Measurements from ENCODE around the gene MUC5AC. TPM values are rescaled to one million over a fixed set of nuclear protein-coding genes. Genes with fewer than 3 reads are reported as not detected.

The MUC5AC gene
- total RNA-seq, 1 experiment from 2014 or later, result 51.2 TPM

DNA sequence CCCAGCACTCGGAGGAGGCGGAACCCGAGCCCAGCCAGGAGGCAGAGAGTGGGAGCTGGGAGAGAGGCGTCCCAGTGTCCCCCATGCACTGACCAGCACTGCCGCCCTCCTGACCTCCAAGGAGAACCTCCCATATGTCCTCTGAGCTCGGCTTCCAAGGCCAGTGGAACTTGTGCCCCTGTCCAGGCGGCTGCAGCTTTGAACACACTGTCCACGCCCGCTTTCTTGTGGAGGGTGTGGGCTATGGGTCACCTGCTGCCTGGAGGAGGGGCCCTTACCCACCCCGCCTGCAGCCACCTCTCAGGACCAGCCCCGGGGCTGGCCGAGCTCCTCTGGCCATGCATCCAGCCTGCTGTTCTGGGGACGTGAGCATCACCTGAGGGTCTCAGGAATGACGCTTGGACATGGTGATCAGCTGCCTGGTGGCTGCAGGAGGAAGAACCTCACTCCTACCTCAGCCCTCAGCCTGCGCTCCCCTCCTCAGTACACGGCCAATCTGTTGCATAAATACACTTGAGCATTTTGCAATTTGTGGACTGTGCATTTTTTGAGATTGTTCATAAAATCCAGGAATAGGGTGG is 42.9 kb downstream of the MUC5AC start:
- no peaks in the 10 kb centered on the region for H3K9me3 Mint-ChIP-seq (ENCODE audit: low read depth, unreplicated experiment)
- no peak for DNase-seq
- no peak overlapping the region for H3K27ac Mint-ChIP-seq (ENCODE audit: unreplicated experiment)
- no peak overlapping the region for H3K4me3 Mint-ChIP-seq (ENCODE audit: low read depth, unreplicated experiment)
- peaks cover 13% of the 10 kb centered on the region for H3K4me1 Mint-ChIP-seq (ENCODE audit: low read depth, unreplicated experiment)
- CTCF ChIA-PET, result no interaction called here
- TF ChIP-seq, protein P1, sequence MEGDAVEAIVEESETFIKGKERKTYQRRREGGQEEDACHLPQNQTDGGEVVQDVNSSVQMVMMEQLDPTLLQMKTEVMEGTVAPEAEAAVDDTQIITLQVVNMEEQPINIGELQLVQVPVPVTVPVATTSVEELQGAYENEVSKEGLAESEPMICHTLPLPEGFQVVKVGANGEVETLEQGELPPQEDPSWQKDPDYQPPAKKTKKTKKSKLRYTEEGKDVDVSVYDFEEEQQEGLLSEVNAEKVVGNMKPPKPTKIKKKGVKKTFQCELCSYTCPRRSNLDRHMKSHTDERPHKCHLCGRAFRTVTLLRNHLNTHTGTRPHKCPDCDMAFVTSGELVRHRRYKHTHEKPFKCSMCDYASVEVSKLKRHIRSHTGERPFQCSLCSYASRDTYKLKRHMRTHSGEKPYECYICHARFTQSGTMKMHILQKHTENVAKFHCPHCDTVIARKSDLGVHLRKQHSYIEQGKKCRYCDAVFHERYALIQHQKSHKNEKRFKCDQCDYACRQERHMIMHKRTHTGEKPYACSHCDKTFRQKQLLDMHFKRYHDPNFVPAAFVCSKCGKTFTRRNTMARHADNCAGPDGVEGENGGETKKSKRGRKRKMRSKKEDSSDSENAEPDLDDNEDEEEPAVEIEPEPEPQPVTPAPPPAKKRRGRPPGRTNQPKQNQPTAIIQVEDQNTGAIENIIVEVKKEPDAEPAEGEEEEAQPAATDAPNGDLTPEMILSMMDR (IDR thresholded peaks at IDR 0.05; ENCODE audit: unreplicated experiment), result no peak
- H3K36me3 Mint-ChIP-seq (ENCODE audit: insufficient read depth, unreplicated experiment), result no peaks in the 10 kb centered on the region
- BruUV-seq (replicated peaks), result TSS peak; percentile 87
- intact Hi-C loops (cut with micrococcal nuclease; ENCODE audit: unreplicated experiment), result loop anchor here (5.0 to 10.0 kb wide), 2 partner anchors 37 to 86 kb away; no protein-coding TSS in a partner anchor
- H3K27me3 Mint-ChIP-seq (ENCODE audit: unreplicated experiment), result no peaks in the 10 kb centered on the region

DNA sequence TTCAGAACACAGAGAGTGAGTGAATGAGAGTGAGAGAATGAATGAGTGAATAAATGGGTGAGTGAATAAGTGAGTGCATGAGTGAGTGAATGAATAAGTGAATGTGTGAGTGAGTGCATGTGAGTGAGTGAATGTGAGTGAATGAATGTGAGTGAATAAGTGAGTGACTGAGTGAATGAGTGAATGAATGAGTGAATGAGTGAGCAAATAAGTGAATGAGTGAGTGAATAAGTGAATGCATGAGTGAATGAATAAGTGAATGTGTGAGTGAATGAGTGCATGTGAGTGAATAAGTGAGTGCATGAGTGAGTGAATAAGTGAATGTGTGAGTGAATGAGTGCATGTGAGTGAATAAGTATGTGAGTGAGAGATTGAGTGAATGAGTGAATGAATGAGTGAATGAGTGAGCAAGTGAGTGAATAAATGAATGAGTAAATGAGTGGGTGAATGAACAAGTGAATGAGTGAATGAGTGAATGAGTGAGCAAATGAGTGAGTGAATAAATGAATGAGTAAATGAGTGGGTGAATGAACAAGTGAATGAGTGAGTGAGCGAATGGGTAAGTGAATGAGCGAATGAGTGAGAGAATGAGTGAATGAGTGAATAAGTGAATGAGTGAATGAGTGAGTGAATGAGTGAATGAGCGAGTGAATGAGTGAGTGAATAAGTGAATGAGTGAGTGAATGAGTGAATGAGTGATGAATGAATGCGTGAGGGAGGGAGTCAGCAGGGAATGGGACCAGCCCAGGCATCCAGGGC is 43.8 kb downstream of the MUC5AC start:
- intact Hi-C loops (cut with micrococcal nuclease; ENCODE audit: unreplicated experiment), result loop anchor here (5.0 to 10.0 kb wide), 2 partner anchors 36 to 87 kb away; no protein-coding TSS in a partner anchor
- Mint-ChIP-seq H3K27me3 (ENCODE audit: unreplicated experiment) (no peaks in the 10 kb centered on the region), H3K4me1 (ENCODE audit: low read depth, unreplicated experiment) (peaks cover 14% of the 10 kb centered on the region), H3K9me3 (ENCODE audit: low read depth, unreplicated experiment) (no peaks in the 10 kb centered on the region), H3K4me3 (ENCODE audit: low read depth, unreplicated experiment) (no peak overlapping the region), H3K36me3 (ENCODE audit: insufficient read depth, unreplicated experiment) (no peaks in the 10 kb centered on the region), H3K27ac (ENCODE audit: unreplicated experiment) (no peak overlapping the region)
- CTCF ChIA-PET, result no interaction called here
- no peak for DNase-seq
- no TSS peak for BruUV-seq (replicated peaks)
- TF ChIP-seq, protein P1 (IDR thresholded peaks at IDR 0.05; ENCODE audit: unreplicated experiment), result no peak

DNA sequence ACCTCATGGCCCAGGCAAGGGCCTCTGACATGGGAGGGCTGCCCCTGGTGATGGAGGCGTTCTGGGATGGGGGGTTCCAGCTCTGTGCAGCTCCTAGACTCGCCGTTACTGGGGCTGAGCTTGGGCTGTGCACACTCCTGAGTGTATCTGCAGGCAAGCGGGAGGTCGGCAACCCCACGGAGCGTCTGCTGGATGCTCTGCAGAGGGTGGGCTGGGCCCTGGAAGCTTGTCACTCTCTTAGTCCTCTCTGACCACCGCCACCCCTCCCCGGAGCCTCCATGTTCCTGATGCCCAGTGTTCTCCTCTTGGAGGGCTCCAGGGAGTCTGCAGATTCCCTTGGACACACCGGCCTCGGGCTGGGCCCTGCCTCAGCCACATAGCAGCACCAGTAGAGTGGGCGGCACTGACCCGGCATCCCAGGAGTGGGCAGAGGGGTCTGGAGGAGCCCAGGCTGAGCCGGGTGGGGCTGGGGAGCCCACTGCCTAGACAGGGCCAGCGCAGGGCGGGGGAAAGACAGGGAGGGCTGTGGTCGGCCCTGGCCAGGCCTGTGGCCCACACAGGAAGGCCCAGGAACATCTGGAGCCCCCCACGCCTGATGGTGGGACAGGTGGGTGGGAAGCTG is 44.5 kb downstream of the MUC5AC start:
- intact Hi-C loops (cut with micrococcal nuclease; ENCODE audit: unreplicated experiment), result loop anchor here (5.0 to 10.0 kb wide), 2 partner anchors 35 to 87 kb away; no protein-coding TSS in a partner anchor
- BruUV-seq (replicated peaks), result no TSS peak

More for the DNA sequence above, 44.5 kb downstream of the MUC5AC start:
- H3K27me3 Mint-ChIP-seq (ENCODE audit: unreplicated experiment), result no peaks in the 10 kb centered on the region
- TF ChIP-seq, protein P1 (IDR thresholded peaks at IDR 0.05; ENCODE audit: unreplicated experiment), result no peak
- peaks cover 14% of the 10 kb centered on the region for H3K4me1 Mint-ChIP-seq (ENCODE audit: low read depth, unreplicated experiment)
- no peaks in the 10 kb centered on the region for H3K9me3 Mint-ChIP-seq (ENCODE audit: low read depth, unreplicated experiment)
- H3K36me3 Mint-ChIP-seq (ENCODE audit: insufficient read depth, unreplicated experiment), result no peaks in the 10 kb centered on the region
- CTCF ChIA-PET, result interaction anchor here (0.8 kb wide), 3 partner anchors 31 to 356 kb away, joined by 3 to 4 read pairs (median 3); no protein-coding TSS in a partner anchor
- DNase-seq, result no peak
- no peak overlapping the region for H3K4me3 Mint-ChIP-seq (ENCODE audit: low read depth, unreplicated experiment)
- no peak overlapping the region for H3K27ac Mint-ChIP-seq (ENCODE audit: unreplicated experiment)
